HG03571 (cell line): ENCODE data around the gene SAXO2.
"Not testable (repeated sequence)": the region's sequence is repeated elsewhere in the genome, so short reads cannot be mapped to it uniquely, and the experiment has no call there.

Source experiments
- ATAC-seq: cut with Tn5 transposase; IDR thresholded peaks from one replicate; pipeline ENCODE4 v1.9.1; 2021; ENCODE audit not compliant: unreplicated experiment

The SAXO2 gene

GRCh38 chr15:82333603-82334553, 71.3 kb downstream of the SAXO2 start:
- ATAC-seq, result not testable (repeated sequence)
